Measurements from ENCODE around the gene SLC9A3.

SLC9A3 gene

DNA sequence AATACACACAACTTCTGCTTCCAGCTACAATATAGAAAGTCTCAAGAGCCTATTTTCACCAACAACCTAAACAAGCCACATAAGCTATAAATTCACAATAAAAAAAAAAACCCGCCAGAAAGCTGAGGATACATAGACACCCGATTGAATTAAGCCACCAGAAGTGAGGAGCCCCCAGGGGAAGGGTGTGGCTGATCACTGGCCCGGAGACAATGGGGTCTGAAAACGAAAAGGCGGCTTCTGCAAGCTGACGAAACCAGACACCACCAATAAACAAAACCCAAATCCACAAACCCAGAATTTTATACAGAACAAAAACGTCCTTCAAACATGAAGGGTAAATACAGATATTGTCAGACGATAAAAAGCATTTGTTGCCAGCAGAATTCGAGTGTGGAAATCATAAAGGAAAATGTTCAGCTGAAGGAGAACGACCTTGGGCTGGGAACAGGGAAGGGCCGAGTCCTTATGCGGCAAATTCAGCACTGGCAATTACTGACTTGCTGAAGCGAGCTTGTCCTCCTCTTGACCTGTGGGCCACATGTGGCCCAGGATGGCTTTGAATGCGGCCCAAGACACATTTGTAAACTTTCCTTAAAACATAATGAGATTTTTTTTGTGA lies 48.3 kb upstream of the SLC9A3 start:
- H3F3A ChIP-seq (ENCODE audit: control insufficient read depth, insufficient read depth): no peaks in the 10 kb centered on the region
- H3K4me2 ChIP-seq (ENCODE audit: low read length): no peak overlapping the region
- no peak overlapping the region for H3K27ac ChIP-seq (ENCODE audit: low read depth, low read length)
- TF ChIP-seq, protein P1, sequence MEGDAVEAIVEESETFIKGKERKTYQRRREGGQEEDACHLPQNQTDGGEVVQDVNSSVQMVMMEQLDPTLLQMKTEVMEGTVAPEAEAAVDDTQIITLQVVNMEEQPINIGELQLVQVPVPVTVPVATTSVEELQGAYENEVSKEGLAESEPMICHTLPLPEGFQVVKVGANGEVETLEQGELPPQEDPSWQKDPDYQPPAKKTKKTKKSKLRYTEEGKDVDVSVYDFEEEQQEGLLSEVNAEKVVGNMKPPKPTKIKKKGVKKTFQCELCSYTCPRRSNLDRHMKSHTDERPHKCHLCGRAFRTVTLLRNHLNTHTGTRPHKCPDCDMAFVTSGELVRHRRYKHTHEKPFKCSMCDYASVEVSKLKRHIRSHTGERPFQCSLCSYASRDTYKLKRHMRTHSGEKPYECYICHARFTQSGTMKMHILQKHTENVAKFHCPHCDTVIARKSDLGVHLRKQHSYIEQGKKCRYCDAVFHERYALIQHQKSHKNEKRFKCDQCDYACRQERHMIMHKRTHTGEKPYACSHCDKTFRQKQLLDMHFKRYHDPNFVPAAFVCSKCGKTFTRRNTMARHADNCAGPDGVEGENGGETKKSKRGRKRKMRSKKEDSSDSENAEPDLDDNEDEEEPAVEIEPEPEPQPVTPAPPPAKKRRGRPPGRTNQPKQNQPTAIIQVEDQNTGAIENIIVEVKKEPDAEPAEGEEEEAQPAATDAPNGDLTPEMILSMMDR (IDR thresholded peaks at IDR 0.05; ENCODE audit: low read depth, low read length, poor library complexity, severe bottlenecking): no peak
- TF ChIP-seq EZH2phosphoT487 (IDR thresholded peaks at IDR 0.05; ENCODE audit: borderline replicate concordance, low read length): no peak
- peaks cover 4% of the 10 kb centered on the region; the same call in 1 of the 2 replicates for H3K27me3 ChIP-seq (ENCODE audit: control insufficient read depth, low read length)
- peaks cover 3% of the 10 kb centered on the region for H3K9me3 ChIP-seq (ENCODE audit: control insufficient read depth, insufficient read depth, low read length)
- no peaks in the 10 kb centered on the region for H3K36me3 ChIP-seq (ENCODE audit: control insufficient read depth, low read length)
- no peaks in the 10 kb centered on the region for H4K20me1 ChIP-seq (ENCODE audit: control insufficient read depth, insufficient read depth, low read depth, low read length)
- no peaks in the 10 kb centered on the region for H3K9me2 ChIP-seq (replicated peaks; ENCODE audit: control insufficient read depth, low read length)
- H3K79me2 ChIP-seq (ENCODE audit: control insufficient read depth, low read length): no peaks in the 10 kb centered on the region
- no peak overlapping the region for H3K4me3 ChIP-seq (ENCODE audit: low read length)
- no peaks in the 10 kb centered on the region for H3K4me1 ChIP-seq (ENCODE audit: control insufficient read depth, low read length)

DNA sequence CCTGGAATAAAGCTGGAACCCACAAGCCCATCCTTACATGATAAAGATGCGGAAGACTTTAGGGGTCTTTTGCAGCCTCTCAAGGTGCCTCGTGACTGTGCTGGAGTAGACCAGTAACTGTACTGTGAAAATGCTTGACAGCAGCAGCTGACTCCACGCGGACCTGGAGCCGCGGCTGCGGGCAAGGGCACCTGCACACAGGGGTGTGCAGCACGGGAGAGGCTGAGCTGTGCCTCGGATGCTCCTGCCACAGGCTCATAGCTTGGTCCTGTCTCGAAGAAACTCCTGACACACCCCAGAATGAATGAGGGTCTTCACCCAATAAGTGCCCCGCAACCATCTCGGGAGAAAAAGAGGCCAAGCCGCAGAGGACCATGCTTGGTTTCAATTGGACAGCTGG lies 47.5 kb upstream of the SLC9A3 start:
- Histone ChIP-seq H3K27ac (ENCODE audit: low read depth, low read length) (no peak overlapping the region), H3K9me3 (ENCODE audit: control insufficient read depth, insufficient read depth, low read length) (peaks cover 3% of the 10 kb centered on the region), H3K4me1 (ENCODE audit: control insufficient read depth, low read length) (no peaks in the 10 kb centered on the region), H3K79me2 (ENCODE audit: control insufficient read depth, low read length) (no peaks in the 10 kb centered on the region), H3K4me2 (ENCODE audit: low read length) (no peak overlapping the region), H3F3A (ENCODE audit: control insufficient read depth, insufficient read depth) (no peaks in the 10 kb centered on the region), H3K4me3 (ENCODE audit: low read length) (no peak overlapping the region), H3K27me3 (ENCODE audit: control insufficient read depth, low read length) (peaks cover 4% of the 10 kb centered on the region; the same call in 1 of the 2 replicates), H3K9me2 (replicated peaks; ENCODE audit: control insufficient read depth, low read length) (no peaks in the 10 kb centered on the region), H4K20me1 (ENCODE audit: control insufficient read depth, insufficient read depth, low read depth, low read length) (no peaks in the 10 kb centered on the region), H3K36me3 (ENCODE audit: control insufficient read depth, low read length) (no peaks in the 10 kb centered on the region)
- no peak for TF ChIP-seq EZH2phosphoT487 (IDR thresholded peaks at IDR 0.05; ENCODE audit: borderline replicate concordance, low read length)
- TF ChIP-seq, protein P1 (IDR thresholded peaks at IDR 0.05; ENCODE audit: low read depth, low read length, poor library complexity, severe bottlenecking): no peak

- no peak overlapping the region for H3K4me2 ChIP-seq (ENCODE audit: low read length)
- no peaks in the 10 kb centered on the region for H4K20me1 ChIP-seq (ENCODE audit: control insufficient read depth, insufficient read depth, low read depth, low read length)
- TF ChIP-seq, protein P1 (IDR thresholded peaks at IDR 0.05; ENCODE audit: low read depth, low read length, poor library complexity, severe bottlenecking): no peak
- TF ChIP-seq EZH2phosphoT487 (IDR thresholded peaks at IDR 0.05; ENCODE audit: borderline replicate concordance, low read length): no peak
- no peaks in the 10 kb centered on the region for H3K4me1 ChIP-seq (ENCODE audit: control insufficient read depth, low read length)
- H3K27me3 ChIP-seq (ENCODE audit: control insufficient read depth, low read length): peaks cover 4% of the 10 kb centered on the region; the same call in 1 of the 2 replicates
- no peaks in the 10 kb centered on the region for H3K36me3 ChIP-seq (ENCODE audit: control insufficient read depth, low read length)
- H3K79me2 ChIP-seq (ENCODE audit: control insufficient read depth, low read length): no peaks in the 10 kb centered on the region
- H3K9me3 ChIP-seq (ENCODE audit: control insufficient read depth, insufficient read depth, low read length): peaks cover 3% of the 10 kb centered on the region; the same call in 1 of the 2 replicates
- H3F3A ChIP-seq (ENCODE audit: control insufficient read depth, insufficient read depth): no peaks in the 10 kb centered on the region
- no peak overlapping the region for H3K4me3 ChIP-seq (ENCODE audit: low read length)
- no peak overlapping the region for H3K27ac ChIP-seq (ENCODE audit: low read depth, low read length)
- no peaks in the 10 kb centered on the region for H3K9me2 ChIP-seq (replicated peaks; ENCODE audit: control insufficient read depth, low read length)
Observed at GRCh38 chr5:570886-571285, 46.6 kb upstream of the SLC9A3 start.
